Stimulated activated CD4-positive, alpha-beta T cell treated with anti-CD3 and anti-CD28 coated beads, Interleukin-12 subunit alpha, Interleukin-12 subunit beta, amount 100 ng/mL, for 24 hours (primary cell): Measurements from ENCODE around the gene RAD18.

Source experiments
- DNase-seq, 2 experiments: peaks; one replicate each; pipeline ENCODE4 v3.0.0-alpha.2; 2020; ENCODE audit warnings: low read depth in 2 of 2

Gene RAD18

DNA sequence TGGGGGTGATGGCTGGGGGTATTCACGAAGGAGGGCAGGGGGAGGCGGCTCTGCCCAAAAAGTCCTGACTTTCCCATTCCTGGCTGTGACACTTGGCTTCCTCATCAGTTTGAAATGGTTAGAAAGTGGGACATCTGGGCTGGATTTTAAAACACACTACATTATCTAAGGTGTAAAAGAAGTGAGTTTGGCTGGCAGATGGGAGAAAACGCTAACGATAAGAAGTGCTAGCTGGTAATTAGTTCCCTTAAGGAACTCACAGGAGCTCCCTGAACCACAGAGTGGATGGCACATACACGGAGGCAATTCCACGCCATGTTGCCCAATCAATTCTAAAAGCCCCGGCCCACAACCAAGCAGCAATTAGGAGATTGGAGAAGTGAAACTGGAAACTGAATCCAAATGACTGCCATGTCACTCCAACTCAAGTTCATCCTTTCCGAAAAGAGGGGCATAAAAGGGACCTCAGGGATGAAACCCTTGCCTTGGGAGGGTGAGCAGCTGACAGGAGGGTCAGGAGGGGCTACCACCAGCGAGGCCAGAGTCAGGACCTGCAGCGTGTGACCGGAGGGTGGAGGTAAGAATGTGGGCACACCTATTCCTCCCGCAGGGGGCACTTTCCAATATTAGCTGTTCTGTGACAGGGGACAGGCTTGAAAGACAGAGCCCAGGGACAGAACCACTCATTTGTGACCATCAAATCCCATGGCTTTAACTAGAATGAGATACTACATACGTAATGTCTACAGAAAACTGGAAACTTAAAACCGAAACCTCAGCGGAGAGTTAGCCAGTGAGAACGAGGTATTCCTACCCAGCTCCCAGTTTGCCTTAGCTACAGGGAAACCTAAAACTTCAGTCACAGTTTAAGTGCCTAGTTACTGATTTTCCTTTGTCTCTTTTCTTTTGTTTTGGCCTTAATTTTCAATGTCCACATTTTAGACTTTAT is 98.6 kb downstream of the RAD18 start:
- DNase-seq, result no peak

DNA sequence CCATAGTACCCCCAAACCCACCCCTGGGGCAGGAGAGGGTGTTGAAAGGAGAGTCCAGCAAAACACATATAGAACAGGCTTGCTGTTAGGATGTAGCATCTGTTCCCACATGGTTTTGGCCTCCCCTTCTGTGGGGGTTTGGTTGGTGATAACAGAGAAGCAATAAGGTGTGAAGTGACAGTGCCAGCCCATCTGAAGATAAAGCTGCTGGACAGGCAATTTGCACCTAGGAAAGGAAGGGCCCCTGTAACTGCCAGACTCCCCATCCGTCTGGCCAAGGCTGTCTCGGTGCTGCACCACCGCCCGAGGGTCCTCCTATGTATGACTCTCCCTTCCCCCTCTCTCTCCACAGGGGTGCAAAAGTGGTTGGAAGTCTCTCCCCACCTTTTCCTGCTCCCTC is 99.4 kb downstream of the RAD18 start:
- DNase-seq, result no peak

DNA sequence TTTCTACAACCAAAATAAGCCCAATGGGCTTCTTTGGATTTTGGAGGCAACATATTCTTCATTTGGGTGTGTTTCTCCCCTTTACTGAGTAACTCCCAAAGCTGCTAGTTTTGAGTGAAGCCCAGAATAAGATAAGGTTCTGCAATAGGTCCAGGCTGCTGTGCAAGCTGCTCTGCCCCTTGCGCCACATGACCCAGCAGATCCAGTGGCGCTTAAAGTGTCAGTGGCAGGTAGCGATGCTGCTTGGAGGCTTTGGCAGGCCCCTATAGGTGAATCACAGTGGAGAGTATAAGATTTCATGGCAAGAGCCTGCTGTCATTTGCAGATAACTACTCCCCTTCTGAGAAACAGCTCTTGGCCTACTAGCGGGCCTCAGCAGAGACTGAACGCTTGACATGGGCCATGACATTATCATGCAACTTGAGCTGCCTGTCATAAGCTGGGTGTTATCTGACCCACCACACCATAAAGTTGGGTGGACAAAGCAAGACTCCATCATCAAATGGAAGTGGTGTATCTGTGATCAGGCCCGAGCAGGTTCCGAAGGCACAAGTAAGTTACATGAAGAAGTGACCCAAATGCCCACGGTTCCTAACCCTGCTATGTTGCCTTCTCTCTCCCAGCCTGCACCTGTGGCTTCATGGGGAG is 105.4 kb downstream of the RAD18 start:
- DNase-seq, result no peak

- no peak for DNase-seq
Measured at GRCh38 chr3:8856721-8857120, 106.6 kb downstream of the RAD18 start.

- DNase-seq, result no peak
Measured at GRCh38 chr3:8856071-8856470, 107.2 kb downstream of the RAD18 start.

DNA sequence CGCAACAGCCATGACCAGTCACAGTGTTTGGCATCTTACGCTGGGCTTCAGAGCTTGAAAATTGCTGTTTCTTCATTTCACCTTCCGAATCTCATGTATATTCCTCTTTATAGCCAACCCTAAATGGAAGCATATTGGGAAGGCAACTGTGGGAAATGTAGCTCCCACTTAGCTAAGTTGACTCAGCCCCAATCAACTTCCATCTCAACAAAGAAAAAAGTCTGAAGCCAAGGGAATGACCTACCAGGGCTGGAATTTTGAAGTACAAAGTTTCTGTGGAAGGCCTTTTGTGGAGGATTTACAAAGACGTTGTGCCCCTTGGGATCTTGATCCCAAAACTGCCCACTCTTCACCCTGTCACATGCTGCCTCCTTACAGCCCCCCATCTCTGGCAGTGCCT is 108.6 kb downstream of the RAD18 start:
- no peak for DNase-seq

DNA sequence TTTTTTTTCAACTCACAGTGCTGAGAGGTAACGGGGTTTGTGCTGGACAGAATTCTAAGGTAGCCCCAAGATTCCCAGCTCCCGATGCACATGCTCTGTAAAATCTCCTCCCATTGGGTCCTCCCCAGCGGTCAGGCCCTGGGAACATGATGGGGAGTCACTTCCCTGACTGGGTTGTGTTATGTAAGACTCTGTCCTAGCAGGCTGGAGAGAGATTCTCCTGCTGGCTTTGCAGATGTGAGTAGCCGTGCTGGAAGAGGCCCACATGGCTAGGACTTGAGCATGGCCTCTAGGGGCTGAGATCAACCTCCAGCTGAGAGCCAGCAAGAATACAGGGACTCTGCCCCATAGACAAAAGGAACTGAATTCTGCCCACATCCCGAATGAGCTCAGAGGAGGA is 110.2 kb downstream of the RAD18 start:
- no peak for DNase-seq

GRCh38 chr3:8852511-8852910 is 110.8 kb downstream of the RAD18 start:
- DNase-seq, result no peak

GRCh38 chr3:8851703-8852102 is 111.6 kb downstream of the RAD18 start:
- no peak for DNase-seq

- DNase-seq, result no peak
Measured at GRCh38 chr3:8848696-8849131, 114.6 kb downstream of the RAD18 start.

- no peak for DNase-seq
Measured at GRCh38 chr3:8847317-8847716, 116.0 kb downstream of the RAD18 start.

DNA sequence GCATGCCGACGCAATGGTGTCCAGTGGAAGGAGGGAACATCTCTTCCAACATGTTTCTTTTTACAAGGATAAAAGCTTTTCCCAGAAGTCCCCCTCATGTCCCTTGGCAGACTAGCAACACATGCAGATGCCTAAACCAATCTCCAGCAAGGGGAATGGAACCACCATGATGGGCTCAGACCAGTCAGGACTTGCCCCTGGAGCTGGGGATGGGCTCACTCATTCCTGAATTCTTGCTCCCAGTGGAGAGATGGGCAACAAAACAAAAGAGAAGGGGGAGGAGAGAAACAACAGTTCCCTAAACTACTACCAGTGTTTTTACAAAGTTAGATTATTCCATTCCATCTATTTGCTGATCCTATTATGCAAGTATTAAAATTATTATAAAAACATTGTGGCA is 117.1 kb downstream of the RAD18 start:
- no peak for DNase-seq

DNA sequence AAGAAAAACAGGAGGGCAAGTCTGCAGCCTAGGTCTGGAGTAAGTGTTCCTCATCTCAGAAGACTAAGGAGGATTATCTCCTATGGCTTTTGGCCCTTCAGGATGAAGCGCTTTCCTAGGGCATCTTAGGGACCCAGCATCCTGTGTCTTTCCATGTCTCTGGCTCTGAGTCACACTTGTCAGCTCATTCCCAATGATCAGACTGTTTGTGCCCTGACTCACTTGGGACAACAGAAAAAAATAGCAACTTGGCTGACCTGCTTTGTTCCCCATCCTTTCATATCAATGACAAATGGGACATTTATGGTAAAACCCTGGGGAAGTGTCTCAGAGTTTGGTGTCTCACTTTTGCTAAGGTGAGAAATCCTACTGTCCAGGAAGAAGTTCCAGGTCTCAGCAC is 117.6 kb downstream of the RAD18 start:
- DNase-seq, result no peak

GRCh38 chr3:8843347-8843746 is 119.9 kb downstream of the RAD18 start:
- no peak for DNase-seq

- no peak for DNase-seq
Measured at GRCh38 chr3:8842293-8842692, 121.0 kb downstream of the RAD18 start.

DNA sequence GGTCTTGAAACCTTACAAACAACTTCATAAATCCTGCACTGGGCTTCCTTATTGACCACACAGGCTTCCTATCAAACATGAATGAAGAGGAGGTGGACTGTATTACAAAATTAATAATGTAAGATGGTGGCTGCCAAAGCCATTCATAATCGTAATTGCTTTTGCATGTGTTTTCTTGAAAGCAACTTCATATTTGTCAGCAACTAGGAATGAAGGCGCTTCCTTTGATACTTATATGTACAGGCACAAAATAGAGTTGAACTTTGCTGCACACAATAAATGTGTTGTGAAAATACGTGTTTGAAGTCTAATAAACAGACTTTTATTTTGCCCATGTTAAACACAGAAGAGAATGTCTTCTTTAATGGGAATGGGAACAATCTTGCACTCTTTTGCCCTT is 121.8 kb downstream of the RAD18 start:
- DNase-seq, result no peak

GRCh38 chr3:8840556-8840955 is 122.7 kb downstream of the RAD18 start:
- no peak for DNase-seq

GRCh38 chr3:8839607-8840325 is 123.5 kb downstream of the RAD18 start:
- DNase-seq, result no peak

GRCh38 chr3:8838765-8839423 is 124.4 kb downstream of the RAD18 start:
- no peak for DNase-seq

- DNase-seq, result no peak
Measured at GRCh38 chr3:8838234-8838633, 125.0 kb downstream of the RAD18 start.

DNA sequence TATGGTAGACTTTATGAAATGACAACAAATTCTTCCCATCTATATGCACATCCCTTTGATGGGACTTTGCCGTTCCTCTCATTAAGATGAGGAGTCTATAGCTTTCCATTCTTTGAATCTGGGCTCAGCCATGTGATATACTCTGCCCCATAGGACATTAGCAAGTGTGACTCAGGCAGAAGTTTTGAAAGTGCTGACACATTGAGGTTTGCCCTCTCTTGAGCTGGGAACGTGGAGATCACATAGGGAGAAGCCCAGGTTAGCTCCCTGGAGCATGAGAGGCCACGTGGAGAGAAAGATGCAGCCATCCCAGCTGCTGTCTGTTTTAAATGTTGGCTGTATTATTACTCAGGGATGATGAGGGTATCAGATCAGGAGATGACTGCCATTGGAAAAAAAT is 126.1 kb downstream of the RAD18 start:
- no peak for DNase-seq

- no peak for DNase-seq
Measured at GRCh38 chr3:8836096-8836495, 127.2 kb downstream of the RAD18 start.
